GM21515 (cell line): ENCODE results near the gene MEF2A.
A peak's percentile ranks its signal among the peaks of the same experiment; 100 is the strongest.

Experiments
- ATAC-seq: cut with Tn5 transposase; IDR thresholded peaks from one replicate; pipeline ENCODE4 v1.9.1; 2021; ENCODE audit not compliant: unreplicated experiment

Gene MEF2A

DNA sequence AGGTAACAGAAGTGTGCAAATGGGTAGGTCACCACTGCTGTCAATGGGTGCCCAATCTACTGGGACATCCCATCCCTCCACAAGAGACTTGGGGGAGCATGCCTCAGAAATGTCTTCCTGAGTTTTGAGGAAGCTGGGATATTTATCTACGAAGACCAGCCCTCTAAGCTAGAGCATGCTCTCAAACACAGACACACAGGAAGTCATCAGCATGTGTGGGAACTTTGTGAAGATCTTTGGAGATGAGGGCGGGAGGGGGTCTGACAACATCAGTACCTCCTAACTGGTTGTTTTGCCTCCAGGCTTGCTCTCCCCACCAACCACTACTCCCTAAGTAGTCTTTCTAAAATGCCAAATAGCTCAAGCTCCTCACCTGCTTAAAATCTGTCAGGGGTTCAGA lies 3.5 kb upstream of the MEF2A start:
- no peak for ATAC-seq

DNA sequence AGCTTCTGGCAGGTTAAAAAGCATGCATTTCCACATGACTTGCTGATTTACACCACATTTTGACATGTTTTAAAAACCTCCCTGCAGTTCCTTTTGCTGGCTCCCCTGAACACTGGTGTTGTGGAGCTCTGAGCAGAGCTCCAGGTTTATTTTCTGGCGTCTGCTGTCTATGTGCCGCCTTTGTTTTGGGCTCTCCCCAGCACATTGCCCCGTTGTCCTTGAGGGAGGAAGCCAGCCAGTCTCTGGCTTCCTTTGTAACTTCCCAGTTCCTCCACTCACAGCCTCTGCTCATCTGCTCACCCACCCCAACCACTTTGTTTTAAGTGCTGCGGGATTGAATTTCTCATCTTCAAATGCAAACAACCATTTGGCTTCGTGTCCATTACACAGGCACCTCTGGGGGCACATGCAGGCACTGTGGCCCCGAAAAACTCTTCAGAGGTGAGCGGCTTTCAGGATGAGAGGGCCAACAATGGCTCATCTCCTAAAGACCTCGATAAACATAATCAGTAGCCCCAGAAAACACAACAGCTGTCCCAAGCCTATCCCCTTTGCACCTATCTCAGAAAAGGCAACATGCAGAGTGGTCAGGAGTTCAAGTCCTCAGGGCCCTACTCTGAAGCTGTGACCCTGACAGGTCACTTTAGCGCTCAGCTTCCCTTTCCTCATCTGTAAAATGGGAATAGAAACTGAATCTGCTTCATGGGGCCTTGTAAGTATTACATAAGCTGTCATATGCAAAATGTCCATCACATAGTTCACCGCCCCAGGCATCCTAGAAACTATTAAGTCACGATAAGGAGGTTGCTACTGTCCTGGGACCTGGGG lies 1.3 kb upstream of the MEF2A start:
- ATAC-seq = peak; percentile 33

DNA sequence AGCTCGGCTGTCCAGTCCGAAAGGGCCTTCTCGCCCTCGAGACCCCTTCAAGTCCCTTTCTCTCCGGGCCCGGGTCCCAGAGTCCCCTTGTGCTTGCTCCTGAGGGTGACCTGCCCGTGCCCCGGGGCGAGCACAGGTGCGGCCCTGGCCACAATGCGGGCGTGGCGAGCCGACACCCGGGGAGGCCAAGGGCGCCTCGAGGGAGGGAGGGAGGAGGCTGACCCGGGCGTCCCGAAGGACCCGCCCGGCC lies 810 bp upstream of the MEF2A start:
- ATAC-seq = no peak

DNA sequence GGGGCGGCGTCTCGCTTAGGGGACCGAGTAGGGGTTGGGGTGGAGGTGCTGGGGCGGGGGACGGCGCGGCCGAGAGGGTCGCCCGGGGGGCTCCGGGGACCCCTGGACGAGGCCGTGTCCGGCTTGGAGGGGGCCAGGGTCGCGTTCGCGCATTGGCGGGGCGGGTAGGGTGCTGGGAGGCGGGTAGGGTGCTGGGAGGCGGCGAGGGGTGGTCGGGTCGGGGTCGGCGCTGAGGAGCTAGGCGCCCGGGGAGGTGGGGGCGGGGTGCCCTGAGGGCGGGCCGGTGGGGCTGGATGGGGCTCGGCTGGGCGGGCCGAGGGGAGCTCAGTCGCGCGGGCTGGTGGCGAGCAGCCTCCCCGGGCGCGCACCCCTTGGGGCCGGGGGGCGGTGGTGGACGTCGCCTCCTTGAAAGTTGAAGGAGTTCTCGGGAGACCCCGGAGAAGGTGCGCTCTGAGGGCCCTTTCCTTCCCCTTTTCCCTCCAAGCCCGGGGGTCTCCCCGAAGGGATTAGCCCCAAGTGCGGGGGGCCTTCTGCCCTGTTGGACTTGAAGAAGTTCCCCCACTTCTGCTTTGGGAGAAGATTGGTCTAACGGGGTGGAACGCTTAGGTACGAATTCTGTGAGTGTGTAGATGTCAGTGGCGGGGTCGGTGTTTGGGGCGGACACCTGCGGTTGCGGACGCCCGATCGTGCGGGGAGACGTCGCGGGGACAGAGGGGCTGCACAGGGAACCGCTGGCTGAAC lies 543 bp downstream of the MEF2A start:
- ATAC-seq = no peak

DNA sequence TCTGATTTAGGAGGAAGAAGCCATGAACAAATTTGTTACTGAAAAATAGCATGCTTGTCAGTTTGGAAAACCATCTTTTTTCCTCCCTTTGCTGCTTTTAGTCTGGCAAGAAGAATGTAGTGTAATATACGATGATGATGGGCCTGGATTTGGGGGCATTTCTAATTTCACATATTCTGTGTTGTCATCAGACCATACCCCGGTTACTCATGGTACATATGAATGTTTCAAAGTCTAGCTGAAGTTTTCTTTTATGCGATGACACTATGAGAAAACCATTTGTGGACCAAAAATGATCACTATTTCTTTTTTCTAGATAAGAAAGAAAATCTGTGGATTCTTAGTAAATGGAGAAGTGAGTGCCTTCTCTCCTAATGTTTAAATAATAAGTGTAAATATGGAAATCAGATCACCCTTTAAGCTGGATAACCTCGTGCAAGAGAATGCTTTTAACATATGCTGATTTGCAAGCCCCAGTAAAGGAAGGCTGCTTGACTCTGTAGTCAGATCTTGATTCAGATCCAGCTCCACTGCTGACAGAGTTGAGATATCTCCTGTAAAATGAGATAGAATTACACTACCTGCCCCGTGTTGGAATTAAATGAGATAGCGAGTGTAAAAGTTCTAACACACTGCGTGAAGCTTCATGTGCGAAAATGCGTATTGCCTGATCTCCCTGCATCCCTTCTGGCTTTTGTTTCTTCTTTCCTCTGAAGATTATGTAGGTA lies 3.0 kb downstream of the MEF2A start:
- ATAC-seq = no peak

DNA sequence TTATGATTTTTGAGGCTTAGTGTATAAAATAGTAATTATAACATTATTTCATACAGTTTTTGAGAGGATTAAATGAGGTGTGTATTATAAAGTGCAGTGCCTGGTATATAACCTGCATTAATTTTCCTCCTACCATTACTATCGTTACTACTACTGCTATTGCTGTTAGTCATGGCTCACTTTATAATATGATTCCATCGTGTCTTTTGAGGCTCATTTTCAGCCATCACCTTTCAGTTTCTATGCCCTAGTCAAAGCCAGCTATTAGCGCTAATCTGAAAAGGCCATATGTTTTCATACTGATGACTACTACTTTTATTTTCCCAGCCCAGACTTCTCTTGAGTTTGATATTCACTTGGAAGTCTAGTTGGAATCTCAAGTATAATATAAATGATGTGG lies 5.5 kb downstream of the MEF2A start:
- ATAC-seq = no peak

DNA sequence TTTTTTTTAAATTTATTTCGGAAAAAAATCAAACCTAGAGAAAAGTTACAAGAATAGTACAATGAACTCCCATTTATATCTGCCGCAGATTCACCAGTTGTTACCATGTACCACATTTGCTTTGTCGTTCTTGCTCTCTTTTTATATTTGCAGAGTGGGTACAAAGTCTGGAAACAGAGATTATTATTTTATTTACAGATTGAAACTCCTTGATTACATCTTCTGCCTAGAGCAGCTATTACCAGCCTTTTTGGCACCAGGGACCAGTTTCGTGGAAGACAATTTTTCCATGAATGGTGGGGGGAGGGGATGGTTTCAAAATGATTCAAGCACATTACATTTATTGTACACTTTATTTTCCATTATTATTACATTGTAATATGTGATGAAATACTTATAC lies 8.3 kb downstream of the MEF2A start:
- no peak for ATAC-seq

DNA sequence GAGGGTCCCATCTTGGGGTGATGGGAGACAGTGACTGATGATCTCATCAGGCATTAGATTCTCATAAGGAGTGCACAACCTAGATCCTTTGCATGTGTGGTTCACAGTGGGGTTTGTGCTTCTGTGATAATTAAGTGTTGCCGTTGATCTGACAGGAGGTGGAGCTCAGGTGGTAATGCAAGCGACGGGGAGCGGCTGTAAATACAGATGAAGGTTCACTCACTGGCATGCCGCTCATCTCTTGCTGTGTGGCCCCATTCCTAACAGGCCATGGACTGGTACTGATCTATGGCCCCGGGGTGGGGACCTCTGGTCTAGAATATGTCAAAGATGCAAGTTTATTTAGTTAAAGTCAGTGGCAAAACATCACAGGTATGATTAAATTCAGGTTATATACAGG lies 8.7 kb downstream of the MEF2A start:
- ATAC-seq = no peak

DNA sequence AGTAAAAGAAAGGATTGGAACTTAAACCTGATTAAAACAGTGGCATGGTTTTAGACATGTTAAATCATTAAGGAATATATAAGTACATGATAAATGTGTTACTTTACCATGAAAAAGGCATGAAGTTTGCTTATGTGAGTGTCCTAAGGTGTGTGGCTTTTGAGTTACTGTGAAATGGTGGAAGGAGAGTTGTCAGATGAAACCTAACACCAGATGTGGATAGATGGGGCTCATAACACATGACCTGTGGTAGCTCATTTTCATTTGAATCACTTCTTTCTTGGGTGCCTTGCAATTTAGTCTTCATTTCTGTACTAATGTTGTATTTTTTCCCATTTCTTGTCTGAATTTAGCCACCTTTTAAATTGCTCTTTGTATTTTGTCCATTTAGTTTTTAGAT lies 13.0 kb downstream of the MEF2A start:
- no peak for ATAC-seq

DNA sequence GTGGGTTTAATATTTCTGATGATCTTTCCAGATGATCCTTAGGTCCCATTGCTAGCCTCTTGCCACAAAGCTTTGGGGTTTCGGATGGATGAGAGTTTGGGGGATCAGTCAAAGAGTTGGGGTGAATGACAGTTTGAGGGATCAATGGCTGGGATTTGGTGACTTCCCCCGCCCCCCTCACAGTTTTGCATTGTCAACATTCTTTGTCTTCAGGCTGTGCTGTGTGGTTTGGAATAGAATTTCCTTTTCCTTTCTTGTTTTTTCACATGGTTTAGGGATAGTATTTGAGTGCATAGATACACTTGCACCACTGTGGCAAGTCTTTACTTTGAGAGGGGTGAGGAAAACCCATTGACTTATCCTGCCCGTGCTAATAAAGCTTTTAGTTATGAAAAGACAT lies 14.3 kb downstream of the MEF2A start:
- ATAC-seq = no peak

DNA sequence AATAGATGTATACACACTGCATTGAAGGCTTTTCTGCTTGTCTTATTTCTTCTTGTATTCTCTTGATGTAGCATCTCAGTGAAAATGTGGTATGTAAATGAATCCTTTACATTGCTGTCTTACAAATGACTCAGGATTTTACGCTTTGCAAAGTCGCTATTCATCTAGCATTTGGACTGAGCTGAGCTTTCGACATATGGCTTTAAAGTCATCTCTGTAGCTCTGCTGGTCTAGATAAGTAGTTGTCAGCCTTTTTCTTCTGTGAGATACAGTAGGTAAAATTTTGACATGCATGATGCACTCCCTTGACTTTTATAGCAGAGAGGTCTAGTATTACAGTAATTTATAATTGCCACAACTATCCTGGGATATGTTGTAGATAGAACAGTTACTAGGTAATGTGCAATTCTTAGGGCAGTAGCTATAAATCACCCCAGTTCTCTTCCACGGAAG lies 16.8 kb downstream of the MEF2A start:
- no peak for ATAC-seq

DNA sequence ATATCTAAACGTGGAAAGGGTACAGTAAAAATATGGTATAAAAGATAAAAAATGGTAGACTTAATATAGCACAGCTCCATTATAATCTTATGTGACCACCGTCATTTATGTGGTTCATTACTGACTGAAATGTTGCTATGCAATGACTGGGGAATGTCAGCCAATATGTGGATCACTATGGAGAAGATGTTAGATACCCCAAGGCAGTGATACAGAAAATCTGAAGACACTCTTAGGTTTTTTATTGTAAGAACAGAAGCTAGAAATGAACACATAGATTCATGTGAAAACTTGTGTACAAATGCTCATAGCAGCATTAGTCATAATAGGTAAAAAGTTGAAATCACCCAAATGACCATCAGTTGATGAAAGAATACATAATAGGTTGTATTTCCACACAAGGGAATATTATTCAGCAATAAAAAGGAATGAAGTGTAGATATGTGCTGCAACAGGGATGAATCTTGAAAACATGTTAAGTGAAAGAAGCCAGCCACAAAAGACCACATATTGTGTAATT lies 18.4 kb downstream of the MEF2A start:
- ATAC-seq = no peak

DNA sequence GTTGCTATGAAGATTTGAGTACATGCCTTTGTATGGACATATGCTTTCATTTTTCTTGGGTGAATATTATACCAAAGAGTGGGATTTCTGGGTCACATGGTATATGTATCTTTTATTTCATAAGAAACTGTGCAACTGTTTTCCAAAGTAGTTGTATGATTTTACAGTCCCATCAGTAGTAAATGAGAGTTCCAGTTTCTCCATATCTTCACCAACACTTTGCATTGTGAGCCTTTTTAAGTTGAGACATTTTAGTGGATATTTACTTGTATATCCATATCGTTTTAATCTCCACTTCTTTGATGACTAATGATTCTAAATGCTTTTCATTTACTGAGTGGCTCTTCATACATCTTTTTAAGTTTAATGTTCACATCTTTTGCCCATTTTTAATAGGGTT lies 20.3 kb downstream of the MEF2A start:
- no peak for ATAC-seq

DNA sequence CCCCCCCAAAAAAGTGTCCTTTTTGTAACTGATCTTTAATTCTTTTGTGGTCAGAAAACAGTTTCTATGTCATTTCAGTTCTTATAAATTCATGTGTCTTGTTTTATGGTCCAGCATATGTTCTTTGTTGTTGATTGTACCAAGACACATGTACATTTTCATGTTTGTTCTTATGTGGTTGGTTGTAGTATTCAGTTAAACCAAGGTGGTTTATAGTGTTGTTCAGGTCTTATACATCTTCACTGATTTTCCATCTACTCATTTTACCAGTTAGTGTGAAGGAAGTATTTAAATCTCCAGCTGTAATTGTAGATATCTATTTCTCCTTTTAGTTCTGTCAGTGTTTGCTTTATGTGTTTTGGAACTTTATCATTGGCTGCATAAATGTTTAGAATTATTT lies 24.0 kb downstream of the MEF2A start:
- no peak for ATAC-seq

DNA sequence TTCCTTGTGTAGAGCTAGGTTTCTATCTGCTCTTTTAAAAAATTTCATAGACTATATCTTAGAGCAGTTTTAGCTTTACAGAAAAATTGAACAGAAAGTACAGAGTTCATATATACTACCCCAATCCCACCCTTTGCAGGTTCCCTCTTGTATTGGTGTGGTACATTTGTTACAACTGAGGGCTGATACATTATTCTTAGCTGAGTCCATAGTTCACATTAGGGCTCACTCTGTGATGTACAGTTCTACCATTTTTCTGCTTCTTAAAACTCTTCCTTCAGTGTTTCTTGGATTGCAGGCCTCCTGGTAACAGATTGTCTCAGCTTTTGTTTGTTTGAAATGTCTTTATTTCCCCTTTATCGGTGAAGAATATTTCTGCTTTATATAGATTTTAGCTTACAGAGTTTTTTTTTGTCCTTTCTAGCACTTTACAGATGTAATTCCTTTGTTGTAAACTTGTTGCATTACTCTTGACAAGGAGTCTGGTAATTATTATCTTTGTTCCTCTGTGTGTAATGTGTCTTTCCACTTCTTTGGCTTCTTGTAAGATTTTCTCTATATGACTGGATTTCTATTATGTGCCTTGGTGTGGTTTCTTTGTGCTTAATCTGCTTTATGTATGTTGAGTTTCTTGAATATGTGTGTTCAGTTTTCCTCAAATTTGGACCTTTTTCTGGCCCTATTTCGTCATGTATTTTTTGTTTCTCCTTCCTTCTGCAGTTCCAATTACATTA lies 25.3 kb downstream of the MEF2A start:
- ATAC-seq = no peak

DNA sequence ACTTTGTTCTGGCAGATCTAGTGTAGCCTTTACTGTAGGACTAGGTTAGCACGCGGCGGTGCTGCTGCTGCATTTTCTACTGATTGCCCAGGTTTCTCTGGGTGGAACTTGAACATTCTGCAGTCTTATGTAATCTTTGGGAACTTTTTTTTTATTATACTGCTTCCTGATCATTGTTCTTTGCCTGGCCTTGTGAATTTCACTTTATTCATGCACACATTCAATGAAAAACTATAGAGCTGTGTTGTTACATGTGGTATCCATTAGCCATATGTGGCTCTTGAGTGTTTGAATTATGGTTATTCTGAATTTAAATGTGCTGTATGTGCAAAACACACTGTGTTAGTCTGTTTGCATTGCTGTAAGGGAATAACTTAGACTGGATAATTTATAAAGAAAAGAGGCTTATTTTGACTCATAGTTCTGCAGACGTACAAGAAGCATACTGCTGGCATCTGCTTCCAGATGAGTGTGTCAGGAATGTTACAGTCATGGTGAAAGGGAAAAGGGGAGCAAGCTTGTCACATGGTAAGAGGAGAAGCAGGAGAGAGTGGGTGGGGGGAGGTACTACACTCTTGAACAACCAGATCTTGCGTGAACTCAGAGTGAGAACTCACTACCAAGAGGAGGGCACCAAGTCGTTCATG lies 26.5 kb downstream of the MEF2A start:
- no peak for ATAC-seq

DNA sequence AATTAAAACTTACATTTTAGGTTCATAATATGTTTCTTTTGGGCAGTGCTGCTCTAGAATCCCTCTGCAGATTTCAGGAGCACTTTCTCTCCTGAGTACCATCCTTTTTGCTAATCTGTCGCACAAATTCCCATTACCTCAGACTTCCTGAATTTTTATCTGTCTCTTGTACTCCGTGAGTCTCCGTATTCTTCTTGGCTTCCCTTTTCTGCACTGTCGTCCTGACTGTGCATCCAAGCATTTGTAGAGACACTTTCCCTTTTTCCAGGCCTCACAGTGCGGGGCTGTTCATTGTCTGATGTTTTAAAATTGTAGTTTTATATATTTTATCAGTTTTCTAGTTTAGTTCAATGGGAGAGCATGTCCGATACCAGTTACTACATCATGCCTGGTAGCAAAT lies 27.3 kb downstream of the MEF2A start:
- ATAC-seq = no peak

DNA sequence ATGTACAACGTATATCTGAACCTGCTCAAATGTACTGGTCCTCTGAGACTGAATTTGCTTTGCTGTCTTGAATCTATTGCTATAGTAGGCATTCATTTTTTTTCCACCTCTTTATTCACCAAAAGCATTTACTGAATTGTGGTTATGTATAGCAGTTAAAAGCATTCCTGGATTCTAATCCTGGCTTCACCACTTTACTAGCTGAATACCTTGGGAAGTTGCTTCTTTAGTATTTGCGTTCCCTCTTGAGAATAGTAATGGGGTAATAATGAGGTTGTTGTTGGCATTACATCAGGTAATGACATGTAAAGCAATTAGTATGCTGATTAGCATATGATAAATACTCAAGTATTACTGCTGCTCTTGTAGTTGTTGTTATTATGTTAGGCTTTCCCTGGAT lies 29.1 kb downstream of the MEF2A start:
- no peak for ATAC-seq

DNA sequence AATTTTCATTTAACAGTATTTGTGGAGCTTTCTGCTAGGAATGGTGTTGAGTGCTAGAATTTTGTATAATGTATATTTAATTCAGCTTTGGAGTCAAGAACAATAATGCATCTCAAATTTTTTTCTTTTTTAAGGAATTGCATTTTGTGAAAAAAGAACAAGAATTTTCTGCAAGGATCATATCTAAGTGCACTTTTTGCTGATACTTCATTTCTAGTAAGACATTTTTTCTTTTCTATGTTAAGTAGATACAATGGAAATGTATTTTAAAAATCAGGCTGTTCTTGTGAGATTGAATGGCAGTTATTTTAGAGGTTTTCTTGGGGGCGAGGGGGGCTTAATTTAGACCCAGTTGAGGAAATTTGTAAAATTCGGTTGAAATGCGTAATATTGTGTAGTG lies 32.5 kb downstream of the MEF2A start:
- ATAC-seq = no peak

DNA sequence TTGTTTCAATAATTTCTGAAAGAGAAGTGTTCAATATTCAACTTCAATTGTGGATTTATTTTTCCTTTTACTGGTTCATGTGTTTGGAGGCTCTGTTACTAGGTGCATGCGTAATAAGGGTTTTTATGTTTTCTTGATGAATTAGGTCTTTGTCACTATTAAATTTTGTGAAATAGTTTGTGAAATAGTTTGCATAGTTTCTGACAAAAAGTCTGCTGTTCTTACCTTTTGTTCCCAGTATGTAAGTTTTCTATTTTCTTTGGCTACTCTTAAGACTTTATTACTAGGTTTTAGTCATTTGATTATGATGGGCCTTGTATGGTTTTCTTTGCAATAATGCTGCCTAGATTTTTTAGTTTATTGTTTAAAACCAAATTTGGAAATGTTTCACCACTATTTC lies 38.0 kb downstream of the MEF2A start:
- ATAC-seq = no peak

DNA sequence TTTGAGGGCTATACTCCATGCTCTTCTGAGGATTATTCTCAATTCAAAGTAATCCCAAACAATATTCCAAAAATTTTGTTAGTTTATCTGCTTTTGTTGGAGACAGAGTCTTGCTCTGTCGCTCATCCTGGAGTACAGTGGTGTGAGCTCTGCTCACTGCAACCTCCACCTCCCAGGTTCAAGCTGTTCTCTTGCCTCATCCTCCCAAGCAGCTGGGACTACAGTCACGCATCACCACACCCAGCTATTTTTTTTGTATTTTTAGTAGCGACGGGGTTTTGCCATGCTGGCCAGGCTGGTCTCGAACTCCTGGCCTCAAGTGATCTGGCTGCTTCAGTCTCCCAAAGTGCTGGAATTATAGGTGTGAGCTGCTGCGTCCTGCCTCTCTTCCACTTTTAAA lies 39.1 kb downstream of the MEF2A start:
- no peak for ATAC-seq
